Bone marrow (tissue), 2 donors: ENCODE results near the gene TACC2.
"Not testable (repeated sequence)": the region's sequence is repeated elsewhere in the genome, so short reads cannot be mapped to it uniquely, and the experiment has no call there.

Experiments used
- DNase-seq, 2 donors: peaks; one replicate each; lab custom pipeline; 2025; lab: John Stamatoyannopoulos, UW

TACC2 gene

GRCh38 chr10:121988361-121989324 is at the start of gene TACC2:
TSS of gene TACC2 (plus strand) at chr10:121989163. CDS start at chr10:122021982, 32,819 bp downstream.
- DNase-seq: no peak

- DNase-seq: no peak
These were observed 47.4 kb upstream of the TACC2 start for GRCh38 chr10:121941532-121941931.

GRCh38 chr10:121942749-121943416 is 46.1 kb upstream of the TACC2 start:
- DNase-seq: peak in 1 of 2 donors; percentile 8

GRCh38 chr10:121947343-121948330 is 41.3 kb upstream of the TACC2 start:
- DNase-seq: no peak

GRCh38 chr10:121949049-121949448 is 39.9 kb upstream of the TACC2 start:
- no peak for DNase-seq

GRCh38 chr10:121949451-121949850 is 39.5 kb upstream of the TACC2 start:
- no peak for DNase-seq

GRCh38 chr10:121952226-121952625 is 36.7 kb upstream of the TACC2 start:
- no peak for DNase-seq

GRCh38 chr10:121956111-121957061 is 32.6 kb upstream of the TACC2 start:
- no peak for DNase-seq

- no peak for DNase-seq
These were observed 29.3 kb upstream of the TACC2 start for GRCh38 chr10:121959671-121960070.

GRCh38 chr10:121961456-121961855 is 27.5 kb upstream of the TACC2 start:
- no peak for DNase-seq

GRCh38 chr10:121965996-121966395 is 23.0 kb upstream of the TACC2 start:
- no peak for DNase-seq

GRCh38 chr10:121969086-121969485 is 19.9 kb upstream of the TACC2 start:
- DNase-seq: not testable (repeated sequence)

- no peak for DNase-seq
These were observed 14.9 kb upstream of the TACC2 start for GRCh38 chr10:121974019-121974534.

GRCh38 chr10:121974535-121975294 is 14.2 kb upstream of the TACC2 start, which contains the start of gene NSMCE4A:
TSS of gene NSMCE4A (minus strand) at chr10:121975217. CDS start at chr10:121975165, 52 bp downstream.
- DNase-seq: peak; percentile 19 to 64

- no peak for DNase-seq
These were observed 13.5 kb upstream of the TACC2 start for GRCh38 chr10:121975295-121976086.

- no peak for DNase-seq
These were observed 12.4 kb upstream of the TACC2 start for GRCh38 chr10:121976607-121977006.

- DNase-seq: no peak
These were observed 10.5 kb upstream of the TACC2 start for GRCh38 chr10:121978511-121978910.

GRCh38 chr10:121981346-121981745 is 7.6 kb upstream of the TACC2 start:
- DNase-seq: no peak

- DNase-seq: no peak
These were observed 5.1 kb upstream of the TACC2 start for GRCh38 chr10:121983852-121984251.
